IMR-90 (cell line): Measurements from ENCODE around the gene TEP1.

Source experiments
- CEBPB ChIP-seq: IDR thresholded peaks from 2 replicates; pipeline ENCODE4 v1.6.1; 2012; ENCODE audit warnings: low read depth, low read length, improper control_type of control experiment
- CHD1 ChIP-seq: IDR thresholded peaks from 2 replicates; pipeline ENCODE4 v1.6.1; 2012; ENCODE audit warnings: low read depth, low read length, improper control_type of control experiment
- FOS ChIP-seq: fragments of 150-350 bp; IDR thresholded peaks from 2 replicates; pipeline ENCODE4 v1.6.1; 2016; ENCODE audit warnings: low read depth, low read length
- MAFK ChIP-seq: IDR thresholded peaks from 2 replicates; pipeline ENCODE4 v1.6.1; 2012; ENCODE audit warnings: low read depth, low read length, improper control_type of control experiment
- MAZ ChIP-seq: IDR thresholded peaks from 2 replicates; pipeline ENCODE4 v1.6.1; 2012; ENCODE audit warnings: low read depth, mild to moderate bottlenecking, low read length, improper control_type of control experiment, moderate library complexity, borderline replicate concordance
- MXI1 ChIP-seq: IDR thresholded peaks from 2 replicates; pipeline ENCODE4 v1.6.1; 2012; ENCODE audit warnings: low read depth, mild to moderate bottlenecking, low read length, moderate library complexity, borderline replicate concordance
- NFE2L2 ChIP-seq: fragments of 150-350 bp; IDR thresholded peaks from 2 replicates; pipeline ENCODE4 v1.6.1; 2016; ENCODE audit warnings: low read depth, mild to moderate bottlenecking, low read length
- POLR2A ChIP-seq: IDR thresholded peaks from 2 replicates; pipeline ENCODE4 v1.6.1; 2012; ENCODE audit warnings: mild to moderate bottlenecking, low read depth, low read length
- RAD21 ChIP-seq: IDR thresholded peaks from 2 replicates; pipeline ENCODE4 v1.6.1; 2012; ENCODE audit warnings: low read length, improper control_type of control experiment
- RCOR1 ChIP-seq: IDR thresholded peaks from 2 replicates; pipeline ENCODE4 v1.6.1; 2012; ENCODE audit warnings: mild to moderate bottlenecking, low read length, improper control_type of control experiment; ENCODE audit not compliant: insufficient replicate concordance
- SMC3 ChIP-seq: fragments of 150-350 bp; IDR thresholded peaks from 2 replicates; pipeline ENCODE4 v1.6.1; 2016; ENCODE audit warnings: low read depth, mild to moderate bottlenecking, antibody characterized with exemption, low read length, moderate library complexity
- TF ChIP-seq, protein P1 (sequence below): conservative IDR thresholded peaks from 2 replicates; pipeline ENCODE4 v1.5.1; 2012; ENCODE audit warnings: mild to moderate bottlenecking, low read depth, low read length, improper control_type of control experiment
- TF ChIP-seq, protein P2 (sequence below): fragments of 150-350 bp; IDR thresholded peaks from 2 replicates; pipeline ENCODE4 v1.6.1; 2017; ENCODE audit warnings: mild to moderate bottlenecking, antibody characterized with exemption, low read length, low read depth
- TF ChIP-seq, protein P3 (sequence below): fragments of 150-350 bp; IDR thresholded peaks from 2 replicates; pipeline ENCODE4 v1.6.1; 2016; ENCODE audit warnings: low read depth, mild to moderate bottlenecking, low read length, moderate library complexity, borderline replicate concordance

DNA sequence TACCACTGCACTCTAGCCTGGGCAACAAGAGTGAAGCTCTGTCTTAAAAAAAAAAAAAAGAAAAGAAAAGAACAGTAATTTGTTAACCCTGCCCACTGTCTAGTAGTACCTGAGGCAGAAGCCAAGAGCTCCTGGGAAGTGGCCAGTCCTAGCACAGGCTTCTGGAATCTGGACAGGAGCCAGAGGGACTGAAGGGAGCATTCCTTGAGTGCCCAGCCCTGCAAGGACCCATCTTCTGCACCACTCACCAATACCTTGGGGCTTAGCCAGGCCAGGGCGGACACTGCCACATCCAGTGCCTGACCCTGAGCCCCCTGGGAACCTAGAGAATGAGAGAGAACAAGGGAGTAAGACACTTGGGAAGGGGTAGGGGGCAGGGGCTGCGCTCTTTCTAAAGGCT, 36.1 kb downstream of the TEP1 start:
- TF ChIP-seq, protein P1, sequence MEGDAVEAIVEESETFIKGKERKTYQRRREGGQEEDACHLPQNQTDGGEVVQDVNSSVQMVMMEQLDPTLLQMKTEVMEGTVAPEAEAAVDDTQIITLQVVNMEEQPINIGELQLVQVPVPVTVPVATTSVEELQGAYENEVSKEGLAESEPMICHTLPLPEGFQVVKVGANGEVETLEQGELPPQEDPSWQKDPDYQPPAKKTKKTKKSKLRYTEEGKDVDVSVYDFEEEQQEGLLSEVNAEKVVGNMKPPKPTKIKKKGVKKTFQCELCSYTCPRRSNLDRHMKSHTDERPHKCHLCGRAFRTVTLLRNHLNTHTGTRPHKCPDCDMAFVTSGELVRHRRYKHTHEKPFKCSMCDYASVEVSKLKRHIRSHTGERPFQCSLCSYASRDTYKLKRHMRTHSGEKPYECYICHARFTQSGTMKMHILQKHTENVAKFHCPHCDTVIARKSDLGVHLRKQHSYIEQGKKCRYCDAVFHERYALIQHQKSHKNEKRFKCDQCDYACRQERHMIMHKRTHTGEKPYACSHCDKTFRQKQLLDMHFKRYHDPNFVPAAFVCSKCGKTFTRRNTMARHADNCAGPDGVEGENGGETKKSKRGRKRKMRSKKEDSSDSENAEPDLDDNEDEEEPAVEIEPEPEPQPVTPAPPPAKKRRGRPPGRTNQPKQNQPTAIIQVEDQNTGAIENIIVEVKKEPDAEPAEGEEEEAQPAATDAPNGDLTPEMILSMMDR: no peak
- TF ChIP-seq POLR2A (no peak), MXI1 (no peak), CHD1 (no peak), MAZ (no peak), FOS (no peak), MAFK (no peak), RCOR1 (no peak), RAD21 (no peak), SMC3 (no peak), CEBPB (no peak), NFE2L2 (no peak)
- TF ChIP-seq, protein P2, sequence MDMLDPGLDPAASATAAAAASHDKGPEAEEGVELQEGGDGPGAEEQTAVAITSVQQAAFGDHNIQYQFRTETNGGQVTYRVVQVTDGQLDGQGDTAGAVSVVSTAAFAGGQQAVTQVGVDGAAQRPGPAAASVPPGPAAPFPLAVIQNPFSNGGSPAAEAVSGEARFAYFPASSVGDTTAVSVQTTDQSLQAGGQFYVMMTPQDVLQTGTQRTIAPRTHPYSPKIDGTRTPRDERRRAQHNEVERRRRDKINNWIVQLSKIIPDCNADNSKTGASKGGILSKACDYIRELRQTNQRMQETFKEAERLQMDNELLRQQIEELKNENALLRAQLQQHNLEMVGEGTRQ: no peak
- TF ChIP-seq, protein P3, sequence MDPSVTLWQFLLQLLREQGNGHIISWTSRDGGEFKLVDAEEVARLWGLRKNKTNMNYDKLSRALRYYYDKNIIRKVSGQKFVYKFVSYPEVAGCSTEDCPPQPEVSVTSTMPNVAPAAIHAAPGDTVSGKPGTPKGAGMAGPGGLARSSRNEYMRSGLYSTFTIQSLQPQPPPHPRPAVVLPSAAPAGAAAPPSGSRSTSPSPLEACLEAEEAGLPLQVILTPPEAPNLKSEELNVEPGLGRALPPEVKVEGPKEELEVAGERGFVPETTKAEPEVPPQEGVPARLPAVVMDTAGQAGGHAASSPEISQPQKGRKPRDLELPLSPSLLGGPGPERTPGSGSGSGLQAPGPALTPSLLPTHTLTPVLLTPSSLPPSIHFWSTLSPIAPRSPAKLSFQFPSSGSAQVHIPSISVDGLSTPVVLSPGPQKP: no peak
